Hindlimb muscle (tissue), 1 donor: ENCODE data around the gene OR5K2. TPM values are rescaled to one million over a fixed set of nuclear protein-coding genes. Genes with fewer than 3 reads are reported as not detected.

Experiments
- DNase-seq: peaks from one replicate; pipeline ENCODE4 v3.0.0-alpha.2; 2013
- polyA plus RNA-seq: library from polyadenylated mRNA; unstranded; fragments of 120-200 nt; gene quantifications from one replicate; pipeline ENCODE4 v1.2.1, GENCODE V29; 2013; ENCODE audit not compliant: insufficient read length

OR5K2 gene
- polyA plus RNA-seq = not detected

DNA sequence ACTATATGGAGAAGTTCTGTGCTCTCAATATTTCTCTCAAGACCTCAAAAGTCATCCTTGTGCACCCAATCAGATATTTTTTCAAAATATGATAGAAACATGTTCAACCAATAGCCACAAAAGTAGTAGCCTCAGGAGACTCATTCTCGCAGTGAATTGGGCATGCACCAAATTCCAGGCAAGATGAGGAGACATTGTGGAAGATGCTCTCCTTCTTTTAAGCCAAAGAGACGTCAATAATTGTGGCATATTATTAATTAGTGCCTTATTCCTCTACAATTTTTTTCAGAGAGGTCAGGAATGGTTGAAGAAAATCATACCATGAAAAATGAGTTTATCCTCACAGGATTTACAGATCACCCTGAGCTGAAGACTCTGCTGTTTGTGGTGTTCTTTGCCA is at the start of gene OR5K2:
Gene OR5K2 (plus strand): TSS at position 301 of the 400 bp plus-strand sequence. CDS start 0 bp downstream, at position 301.
- DNase-seq = no peak

DNA sequence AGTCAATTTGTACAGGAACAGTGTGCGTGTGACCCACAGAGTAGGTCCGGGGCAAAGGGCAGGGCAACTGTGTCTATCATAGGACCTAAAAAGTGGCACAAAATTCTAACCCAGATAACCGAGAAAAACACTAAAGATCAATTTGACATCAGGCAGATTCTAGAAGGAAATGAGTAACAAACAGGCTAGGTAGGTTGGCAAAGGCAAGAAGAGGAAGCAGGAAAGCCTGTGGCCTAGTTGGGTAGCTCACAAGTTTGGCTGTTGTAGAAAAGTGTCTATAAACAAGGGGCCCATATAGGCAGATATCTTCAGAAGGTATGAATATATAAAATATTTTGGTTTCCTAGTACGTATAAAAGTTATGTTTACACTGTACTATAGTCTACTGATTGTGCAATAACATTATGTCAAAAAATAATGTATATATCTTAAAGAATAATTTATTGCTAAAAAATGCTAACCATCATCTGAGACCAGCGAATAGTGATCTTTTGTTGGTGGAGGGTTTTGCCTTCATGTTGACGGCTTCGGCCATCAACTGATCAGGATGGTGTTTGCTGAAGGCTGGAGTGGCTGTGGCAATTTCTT is 47.8 kb upstream of the OR5K2 start:
- no peak for DNase-seq

DNA sequence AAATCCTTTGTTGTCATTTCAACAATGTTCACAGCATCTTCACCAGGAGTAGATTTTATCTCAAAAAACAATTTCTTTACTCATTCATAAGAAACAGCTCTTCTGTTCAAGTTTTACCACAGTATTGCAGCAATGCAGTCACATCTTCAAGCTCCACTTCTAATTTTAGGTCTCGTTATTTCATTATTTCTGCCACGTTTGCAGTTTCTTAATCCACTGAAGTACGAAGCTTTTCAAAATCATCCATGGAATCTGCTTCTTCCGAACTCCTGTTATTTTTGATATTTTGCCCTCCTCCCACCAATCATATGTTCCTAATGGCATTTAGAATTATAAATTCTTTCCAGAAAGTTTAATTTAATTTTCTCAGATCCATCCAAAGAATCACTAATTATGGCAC is 47.1 kb upstream of the OR5K2 start:
- no peak for DNase-seq

DNA sequence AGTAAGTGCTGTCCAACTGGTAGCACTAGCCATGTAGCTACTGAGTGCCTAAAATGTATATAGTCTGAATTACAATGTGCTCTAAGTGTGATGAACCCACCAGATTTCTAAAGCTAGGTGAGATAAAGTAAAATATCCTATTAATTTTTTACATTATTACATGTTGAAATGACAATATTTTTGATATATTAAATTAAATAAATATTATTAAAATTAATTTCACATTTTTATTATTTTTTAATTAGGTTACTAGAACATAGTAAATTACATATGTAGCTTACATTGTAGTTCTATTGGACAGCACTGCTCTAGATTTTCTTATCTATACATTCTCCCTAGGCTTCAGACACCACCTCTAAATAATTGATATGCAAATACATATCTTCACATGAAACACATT is 43.7 kb upstream of the OR5K2 start:
- DNase-seq = no peak

DNA sequence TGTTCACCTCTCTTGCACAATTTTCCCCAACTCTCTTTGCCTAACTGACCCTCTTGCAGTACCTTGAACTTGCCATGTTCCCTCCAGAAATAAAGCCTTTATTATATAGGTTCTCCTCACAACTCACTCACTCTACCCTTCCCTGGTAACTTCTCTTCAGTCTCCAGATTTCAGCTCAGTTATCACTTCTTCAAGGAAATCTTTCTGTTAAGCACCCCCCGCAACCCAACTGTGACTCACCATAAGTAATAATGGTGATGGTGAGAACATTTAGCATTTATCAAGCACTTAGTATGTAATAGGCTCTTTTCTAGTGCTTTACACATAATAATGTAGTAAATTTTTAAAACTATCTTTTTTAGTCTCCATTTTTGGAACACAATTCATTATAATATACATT is 42.6 kb upstream of the OR5K2 start:
- DNase-seq = no peak

DNA sequence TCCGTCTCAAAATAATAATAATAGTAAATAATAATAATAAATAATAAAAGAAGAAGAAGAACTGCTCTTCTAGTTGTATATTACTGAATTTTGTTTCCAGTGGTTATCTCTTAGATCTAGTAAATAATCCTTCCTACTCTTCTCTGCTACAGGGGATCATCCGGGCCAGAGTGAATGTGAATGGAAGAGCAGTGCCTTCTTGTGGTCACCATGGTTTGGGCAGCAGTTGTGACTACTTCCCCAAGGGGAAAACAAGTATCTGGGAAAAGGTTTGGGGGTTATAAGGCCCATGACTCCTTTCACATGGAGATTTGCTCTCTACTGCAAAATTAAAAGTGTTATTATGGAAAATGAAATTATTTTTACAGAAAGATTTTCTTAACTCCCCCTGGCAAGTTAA is 39.9 kb upstream of the OR5K2 start:
- no peak for DNase-seq

DNA sequence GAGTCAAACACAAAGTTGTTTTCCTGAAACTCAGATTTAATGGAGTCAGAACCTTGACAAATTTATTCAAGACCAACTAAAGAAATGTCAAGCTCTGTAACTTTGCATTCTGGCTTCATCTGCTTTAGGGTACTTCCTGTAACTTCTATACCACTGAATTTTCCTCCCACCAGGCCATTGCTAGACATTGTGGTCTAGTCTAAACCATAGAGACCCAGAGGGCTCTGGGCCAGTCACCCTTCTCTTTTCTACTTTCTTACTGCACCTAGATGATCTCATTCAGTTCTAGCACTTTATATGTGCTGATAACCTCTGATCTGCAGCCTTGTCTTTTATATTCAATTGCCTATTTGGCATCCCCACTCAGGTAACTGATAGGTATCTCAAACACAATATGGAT is 37.3 kb upstream of the OR5K2 start:
- DNase-seq = no peak

DNA sequence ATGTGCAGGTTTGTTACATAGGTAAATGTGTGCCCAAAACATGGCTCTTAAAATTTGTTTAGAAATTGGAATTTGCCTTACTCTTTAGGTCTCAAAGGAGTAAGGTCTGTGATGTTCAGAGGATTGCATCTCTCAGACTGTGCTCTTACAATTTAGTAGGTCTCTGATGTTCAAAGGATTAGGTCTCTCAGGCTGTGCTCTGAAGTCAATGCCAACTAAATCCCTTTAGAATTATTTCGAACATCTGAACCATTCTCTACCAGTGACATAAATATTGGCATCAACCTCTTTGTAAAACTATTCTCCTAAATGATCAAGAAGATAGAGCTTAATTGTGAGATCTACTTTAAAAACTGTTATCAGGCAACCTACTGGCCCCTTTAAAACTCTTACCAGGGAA is 34.6 kb upstream of the OR5K2 start, which contains the start of gene OR5K1:
Gene OR5K1 (plus strand): TSS at position 301 of the 400 bp plus-strand sequence. CDS start 6,376 bp downstream, outside the sequence.
- no peak for DNase-seq

DNA sequence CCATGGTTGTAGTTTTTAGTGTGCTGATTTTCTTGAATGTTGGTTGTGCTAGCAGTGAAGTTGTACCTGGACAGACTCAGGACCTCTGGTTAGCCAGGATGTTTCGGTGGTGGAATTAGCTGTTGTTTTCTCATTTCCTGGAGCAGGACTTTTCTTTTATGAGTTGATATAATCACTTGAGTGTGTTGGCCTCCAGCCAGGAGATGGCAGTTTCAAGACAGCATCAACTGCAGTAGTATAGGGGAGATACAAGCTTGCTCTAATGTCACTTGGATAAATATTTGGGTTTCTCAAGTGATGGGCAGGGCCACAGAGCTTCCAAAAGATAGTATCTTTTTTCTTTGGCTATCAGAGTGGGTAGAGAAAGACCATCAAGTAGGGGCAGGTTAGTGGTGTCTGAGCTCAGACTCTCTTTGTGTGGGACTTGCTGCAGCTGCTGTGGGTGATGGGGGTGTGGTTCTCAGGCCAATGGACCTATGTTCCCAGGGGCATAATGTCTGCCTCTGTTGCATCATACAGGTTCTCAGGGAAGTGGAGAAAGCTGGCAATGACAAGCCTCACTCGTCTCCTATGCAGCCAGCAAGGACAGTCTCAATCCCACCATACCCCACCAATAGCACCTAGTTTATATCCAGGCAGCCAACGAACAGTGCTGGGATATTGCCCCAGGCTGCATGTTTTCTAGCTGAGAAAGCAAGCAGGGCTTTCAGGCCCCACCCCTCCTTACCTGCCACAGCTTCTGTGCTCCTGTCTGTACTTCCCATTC is 14.6 kb upstream of the OR5K2 start:
- DNase-seq = no peak

DNA sequence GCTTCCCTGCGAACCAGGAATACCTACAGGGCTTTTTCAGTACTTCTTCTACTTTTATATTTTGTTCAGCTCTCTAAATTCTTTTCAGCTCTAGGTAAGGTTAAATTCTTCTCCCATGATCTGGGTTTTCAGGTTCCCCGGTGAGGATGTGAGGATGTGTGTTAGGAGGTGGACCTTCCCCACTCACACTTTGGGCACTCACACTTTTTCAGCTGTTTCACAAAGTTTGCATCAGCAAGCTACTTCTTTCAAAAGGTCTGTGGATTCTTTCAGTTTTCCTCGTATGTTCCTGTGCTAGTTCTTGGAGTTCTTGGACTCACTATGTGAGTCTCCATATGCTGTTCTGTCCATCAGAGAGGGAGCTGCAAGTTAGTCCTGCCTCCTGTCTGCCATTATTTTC is 13.9 kb upstream of the OR5K2 start:
- no peak for DNase-seq

DNA sequence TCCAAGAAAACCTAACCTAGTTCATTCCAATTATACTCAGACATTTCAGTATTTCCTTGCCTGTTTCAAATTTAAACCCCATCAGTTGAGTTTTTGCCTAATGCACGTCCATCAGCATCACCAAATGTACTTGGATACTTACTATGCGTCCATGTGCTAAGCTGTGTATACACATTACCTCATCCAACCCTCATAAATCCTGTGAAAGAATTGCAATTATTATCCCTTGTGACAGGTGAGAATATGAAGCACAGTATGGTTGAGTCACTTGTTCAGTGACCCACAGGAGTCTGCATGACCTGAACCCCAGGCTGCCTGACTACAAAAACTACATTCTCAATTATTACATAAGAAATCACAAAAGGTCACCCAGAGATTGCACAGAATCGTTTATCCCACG is 2.5 kb downstream of the OR5K2 start:
- DNase-seq = no peak

DNA sequence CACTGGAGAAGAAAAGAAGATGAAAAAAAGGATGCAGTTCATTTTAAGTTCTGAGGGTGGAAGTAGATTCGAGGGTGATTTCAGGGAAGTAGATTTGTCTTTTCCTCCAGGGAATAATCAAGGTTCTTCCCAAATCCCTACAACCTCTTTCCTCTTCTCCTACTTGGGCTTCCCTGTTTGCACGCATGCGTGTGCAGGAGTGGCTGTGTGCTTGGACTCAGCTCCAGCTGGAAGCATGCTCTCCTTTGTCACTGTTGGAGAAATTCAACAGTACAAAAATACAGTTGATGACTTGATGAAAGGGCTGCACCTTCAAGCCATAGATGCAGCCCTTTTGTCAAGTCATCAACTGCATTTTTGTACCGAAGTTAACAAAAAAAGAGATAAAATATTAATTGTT is 3.8 kb downstream of the OR5K2 start:
- no peak for DNase-seq

DNA sequence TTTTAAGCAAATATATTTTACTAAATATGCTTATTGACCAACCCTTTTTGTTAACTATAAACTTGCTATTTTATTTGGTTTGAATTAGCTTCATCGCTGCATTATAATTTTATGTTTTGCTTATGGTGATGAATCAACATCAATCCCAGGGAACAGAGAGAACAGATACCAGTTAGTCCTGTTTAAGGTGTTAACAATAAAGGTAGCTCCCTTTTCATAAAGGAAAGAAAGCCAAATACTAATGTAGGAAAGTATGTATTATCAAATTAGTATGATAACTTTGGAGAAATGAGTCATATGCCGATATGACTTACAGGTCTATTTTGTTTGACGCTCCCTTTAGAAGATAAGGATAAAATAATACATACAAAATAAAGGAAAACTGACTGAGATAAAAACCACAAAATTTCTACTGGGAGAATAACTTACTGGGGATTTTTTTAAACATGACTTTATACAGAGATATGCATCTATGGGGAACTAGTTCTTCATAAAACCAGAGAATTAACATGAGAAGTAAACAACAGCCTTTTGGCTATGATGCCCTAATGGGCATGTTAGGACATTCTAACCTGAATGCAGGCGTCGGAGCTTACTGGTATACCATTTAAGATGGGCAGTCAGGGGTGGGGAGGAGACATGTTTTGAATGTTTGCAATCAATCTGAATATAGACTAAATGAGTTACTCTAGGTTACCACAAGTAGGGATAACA is 4.5 kb downstream of the OR5K2 start:
- DNase-seq = no peak

DNA sequence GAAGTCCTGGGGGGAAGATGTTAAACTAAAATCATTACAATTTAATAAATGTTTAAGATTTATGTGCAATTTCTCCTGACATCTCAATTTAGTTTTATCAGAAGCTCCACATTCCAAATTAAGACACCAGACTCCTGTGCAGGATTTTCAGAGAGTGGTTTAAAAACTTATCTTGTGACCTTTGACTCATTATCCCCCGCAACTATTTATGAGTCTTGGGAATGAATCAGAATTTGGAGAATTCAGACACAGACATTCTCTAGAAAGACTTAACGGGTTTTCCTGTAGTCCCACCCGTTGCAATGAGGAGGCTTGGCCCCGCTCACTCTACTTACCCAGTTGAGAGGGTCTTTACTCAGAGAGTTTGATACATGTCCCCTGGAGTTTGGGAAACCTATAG is 7.1 kb downstream of the OR5K2 start:
- DNase-seq = no peak

DNA sequence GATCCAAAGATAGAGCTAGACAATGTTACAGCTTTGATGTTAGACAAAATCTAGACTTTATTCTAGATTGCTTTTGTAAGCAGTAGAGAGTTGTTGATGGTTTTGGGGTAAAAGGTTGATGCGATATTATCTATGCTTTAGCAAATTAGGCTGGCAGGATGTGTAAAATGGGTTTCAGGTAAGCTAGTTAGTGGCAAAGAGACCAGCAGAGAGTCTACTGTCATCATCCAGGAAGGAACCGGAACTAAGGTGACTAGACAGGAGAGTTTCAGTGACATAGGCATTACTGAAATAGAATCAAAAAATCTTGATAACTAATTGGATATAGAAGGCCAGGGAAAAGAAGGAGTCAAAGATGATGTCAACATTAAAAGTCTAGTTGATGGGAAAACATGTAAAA is 11.1 kb downstream of the OR5K2 start:
- DNase-seq = no peak

DNA sequence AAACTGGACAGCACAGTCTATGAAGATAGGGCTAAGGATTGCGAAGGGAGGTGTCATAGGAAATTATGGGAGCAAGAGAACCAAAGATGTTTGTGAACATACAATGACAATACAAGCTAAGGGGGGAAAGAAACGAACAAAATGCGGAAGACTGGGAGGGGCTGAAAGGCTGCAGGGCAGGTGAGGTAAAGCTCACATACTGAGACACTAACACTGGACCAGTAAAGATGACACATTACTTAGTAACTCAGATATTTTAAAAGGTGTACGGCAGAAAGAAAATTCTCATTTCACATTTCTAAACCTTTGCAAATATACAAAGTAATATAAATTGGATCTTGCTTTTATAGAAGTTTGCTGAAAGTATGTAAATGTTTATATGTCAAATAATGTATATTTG is 15.1 kb downstream of the OR5K2 start:
- DNase-seq = no peak

DNA sequence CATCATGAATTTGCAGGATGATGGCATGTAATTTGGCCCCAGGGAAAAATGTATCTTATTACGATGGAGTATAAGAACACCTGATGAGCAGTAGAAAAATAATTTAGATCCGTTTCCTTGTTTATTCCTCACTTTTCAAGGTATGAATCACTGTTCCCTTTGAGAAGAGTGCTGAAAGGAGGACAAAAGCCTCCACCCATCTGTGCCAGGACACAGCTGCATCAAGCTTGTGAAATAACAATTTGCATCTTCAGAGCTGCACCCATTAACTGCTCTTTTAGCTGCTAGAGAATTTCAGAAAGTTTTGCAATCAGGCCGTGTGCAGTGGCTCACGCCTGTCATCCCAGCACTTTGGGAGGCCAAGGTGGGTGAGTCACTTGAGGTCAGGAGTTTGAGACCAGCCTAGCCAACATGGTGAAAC is 15.6 kb downstream of the OR5K2 start:
- no peak for DNase-seq

DNA sequence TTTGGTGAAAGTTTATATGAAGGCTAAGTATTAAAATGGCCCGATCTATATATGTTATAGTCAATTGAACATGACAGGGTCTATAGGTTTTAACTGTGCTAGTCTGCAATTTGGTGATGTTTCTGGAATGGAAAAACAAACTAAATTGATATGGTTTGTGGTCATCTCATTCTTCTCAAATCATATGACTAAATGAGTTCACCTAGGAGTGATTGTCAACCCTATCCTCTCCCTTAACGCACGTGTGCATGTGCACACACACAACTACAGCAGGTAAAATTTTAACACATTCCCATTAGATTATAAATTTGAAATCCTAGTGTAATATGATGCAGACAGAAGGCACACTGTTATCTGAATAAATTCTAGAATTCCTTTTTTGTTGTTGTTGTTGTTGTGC is 16.3 kb downstream of the OR5K2 start:
- no peak for DNase-seq

DNA sequence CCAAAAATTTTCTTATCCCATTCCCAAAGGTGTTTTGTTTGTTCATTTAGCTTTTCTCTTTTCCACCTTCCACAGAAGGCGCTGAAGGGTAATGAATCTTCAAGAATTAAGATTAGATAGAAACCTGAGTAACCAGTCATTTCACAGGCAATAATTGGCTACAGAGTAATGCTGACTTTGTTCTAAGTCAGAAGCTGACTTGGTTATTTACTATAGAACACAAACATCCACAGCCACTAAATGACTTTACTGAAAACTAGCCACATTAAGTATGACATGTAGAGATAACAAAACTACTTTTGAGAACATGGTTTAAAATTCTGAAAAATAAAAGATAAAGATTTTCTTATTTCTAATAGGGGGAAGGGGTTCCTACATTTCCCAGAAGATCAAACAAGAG is 17.5 kb downstream of the OR5K2 start:
- DNase-seq = no peak

DNA sequence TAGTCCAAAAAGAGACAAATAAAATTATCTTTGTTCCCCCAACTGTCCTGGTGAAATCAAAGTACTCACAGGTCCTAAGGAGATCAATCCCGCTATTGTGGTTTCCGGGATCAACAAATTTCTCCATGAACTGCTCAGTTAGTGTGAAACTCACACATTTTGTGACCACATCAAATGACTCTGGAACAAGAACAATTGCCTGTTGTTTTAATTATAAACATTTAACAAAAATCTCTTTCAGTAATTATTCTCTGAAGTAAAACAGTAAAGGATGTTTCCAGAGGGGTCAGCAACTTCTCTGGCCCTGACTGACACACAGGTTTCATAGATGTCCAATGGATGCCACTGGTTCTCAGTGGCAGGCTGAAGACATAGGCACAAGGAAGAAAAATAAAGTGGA is 21.3 kb downstream of the OR5K2 start:
- DNase-seq = no peak

DNA sequence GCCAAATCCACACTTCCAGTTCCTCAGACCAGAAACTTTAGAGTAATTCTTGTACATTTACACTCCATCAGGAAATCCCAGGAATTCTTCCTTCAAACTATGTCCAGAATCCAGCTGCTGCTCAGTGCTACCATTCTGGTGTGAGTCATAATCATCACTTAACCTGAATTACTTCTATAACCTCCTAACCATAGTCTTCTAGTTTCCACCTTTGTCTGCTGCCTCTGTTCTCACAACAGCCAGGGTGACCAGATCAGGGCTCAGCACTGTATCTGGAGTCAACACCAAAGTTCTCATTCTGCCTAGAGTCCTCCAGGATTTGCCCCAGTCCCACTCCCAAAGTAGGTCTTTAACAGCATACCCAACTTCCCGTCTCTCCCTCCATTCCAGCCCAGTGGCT is 21.9 kb downstream of the OR5K2 start:
- DNase-seq = no peak

DNA sequence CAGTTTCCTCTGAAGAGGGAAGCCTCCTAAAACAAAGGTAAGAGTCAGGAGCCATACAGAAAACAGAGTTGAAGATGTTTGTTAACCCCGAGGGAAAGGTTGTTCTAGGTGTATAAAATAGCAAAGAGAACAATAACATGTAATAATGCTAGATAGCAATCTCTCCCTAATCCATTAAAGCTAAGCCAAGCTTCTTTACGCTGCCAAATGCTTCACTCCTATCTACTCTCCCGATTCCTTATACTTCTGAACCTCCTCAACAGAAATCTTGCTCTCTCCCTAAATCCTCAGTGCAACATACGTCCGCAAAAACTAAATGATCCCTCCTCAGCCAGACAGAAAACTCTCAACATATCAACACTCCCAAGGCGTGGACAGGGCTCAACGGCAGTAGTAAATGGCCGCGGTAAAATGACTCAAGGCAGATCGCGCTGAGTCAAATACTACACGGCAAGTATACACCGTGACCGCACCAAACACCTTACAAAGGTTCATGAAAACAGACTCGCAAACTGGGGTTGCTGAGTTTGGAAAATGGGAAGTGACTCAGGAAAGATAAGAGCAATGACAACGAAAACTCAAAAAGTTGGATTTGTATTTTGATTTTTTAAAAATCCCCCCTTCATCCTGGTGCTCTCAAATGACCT is 24.5 kb downstream of the OR5K2 start:
- DNase-seq = peak; percentile 1
